Kidney (tissue), 14 donors: Measurements from ENCODE around the gene GTF2H4. TPM values are rescaled to one million over a fixed set of nuclear protein-coding genes. Genes with fewer than 3 reads are reported as not detected.

ENCODE experiments used
- DNase-seq, 5 donors: peaks; one replicate each; pipeline ENCODE4 v3.0.0-alpha.2; 2013 to 2020
- FAIRE-seq: peaks from 2 replicates; lab custom pipeline; 2012; peaks lifted over from hg19 to GRCh38; lab: Jason Lieb, UNC
- H3K27ac ChIP-seq, 2 donors: one replicate each; pipeline ENCODE4 v1.7.0; 2013; ENCODE audit warnings: low read depth in 2 of 2, low read length in 2 of 2, inconsistent platforms in 1 of 2
- H3K27me3 ChIP-seq: one replicate; pipeline ENCODE4 v1.7.1; 2013; ENCODE audit warnings: low read length, inconsistent platforms; ENCODE audit not compliant: control insufficient read depth, insufficient read depth
- H3K36me3 ChIP-seq, 3 donors: one replicate each; pipeline versions ENCODE4 v1.7.0 to v1.7.1; 2013; ENCODE audit warnings: low read length in 3 of 3, control low read depth in 1 of 3, inconsistent platforms in 1 of 3; ENCODE audit not compliant: insufficient read depth in 3 of 3, control insufficient read depth in 2 of 3
- H3K4me1 ChIP-seq, 3 donors: one replicate each; pipeline versions ENCODE4 v1.7.0 to v1.7.1; 2013; ENCODE audit warnings: low read length in 3 of 3, inconsistent platforms in 1 of 3, low read depth in 1 of 3; ENCODE audit not compliant: control insufficient read depth in 2 of 3, insufficient read depth in 2 of 3
- H3K4me3 ChIP-seq, 3 donors: one replicate each; pipeline versions ENCODE4 v1.7.0 to v1.8.1; 2013; ENCODE audit warnings: low read length in 3 of 3, control low read depth in 1 of 3, inconsistent platforms in 1 of 3
- H3K9ac ChIP-seq, 3 donors: one replicate each; pipeline versions ENCODE4 v1.7.0 to v1.7.1; 2013; ENCODE audit warnings: low read length in 3 of 3, control low read depth in 1 of 3, inconsistent platforms in 1 of 3
- H3K9me3 ChIP-seq, 3 donors: one replicate each; pipeline versions ENCODE4 v1.7.0 to v1.7.1; 2013; ENCODE audit warnings: low read length in 3 of 3, control low read depth in 1 of 3, inconsistent platforms in 1 of 3; ENCODE audit not compliant: control insufficient read depth in 2 of 3, insufficient read depth in 1 of 3
- intact Hi-C: fragments of 100-400 bp; cut with DNase I; formaldehyde crosslinking; loops from one replicate; pipeline ENCODE4 v1.11.1; 2022
- polyA plus RNA-seq: library from polyadenylated mRNA; stranded (reverse); fragments of 350-450 nt; fragmentation: Illumina TruSeq; extraction: RNeasy Lipid Tissue Mini Kit (QIAGEN cat#74804); gene quantifications from one replicate; pipeline ENCODE4 v1.2.3, GENCODE V29; 2014; ENCODE audit warnings: low read depth, low replicate concordance; ENCODE audit not compliant: insufficient read depth
- total RNA-seq: library from RNA; stranded (reverse); fragmentation: NEBNext Ultra II Directional; extraction: Animal tissue kit (Norgen Biotek cat#: 25700); gene quantifications from one replicate; pipeline ENCODE4 v1.2.1, GENCODE V29; 2021
- TF ChIP-seq, protein P1 (sequence below): IDR thresholded peaks from 3 replicates; pipeline ENCODE4 v1.5.1; 2012; ENCODE audit warnings: mild to moderate bottlenecking, moderate library complexity, borderline replicate concordance; ENCODE audit not compliant: insufficient read depth; ENCODE audit errors: extremely low read depth
- donor health status: control.
- donor health status: control.
- donor health status: control.
- donor health status: control.
- donor health status: control.
- donor health status: DM: yes; HTN: yes; CAD: no.
- donor health status: Normal renal cell carcinoma (clear cell type).

Gene GTF2H4
- total and polyA plus RNA-seq, 2 donors from 2014 or later: 20.9 to 39.3 TPM

DNA sequence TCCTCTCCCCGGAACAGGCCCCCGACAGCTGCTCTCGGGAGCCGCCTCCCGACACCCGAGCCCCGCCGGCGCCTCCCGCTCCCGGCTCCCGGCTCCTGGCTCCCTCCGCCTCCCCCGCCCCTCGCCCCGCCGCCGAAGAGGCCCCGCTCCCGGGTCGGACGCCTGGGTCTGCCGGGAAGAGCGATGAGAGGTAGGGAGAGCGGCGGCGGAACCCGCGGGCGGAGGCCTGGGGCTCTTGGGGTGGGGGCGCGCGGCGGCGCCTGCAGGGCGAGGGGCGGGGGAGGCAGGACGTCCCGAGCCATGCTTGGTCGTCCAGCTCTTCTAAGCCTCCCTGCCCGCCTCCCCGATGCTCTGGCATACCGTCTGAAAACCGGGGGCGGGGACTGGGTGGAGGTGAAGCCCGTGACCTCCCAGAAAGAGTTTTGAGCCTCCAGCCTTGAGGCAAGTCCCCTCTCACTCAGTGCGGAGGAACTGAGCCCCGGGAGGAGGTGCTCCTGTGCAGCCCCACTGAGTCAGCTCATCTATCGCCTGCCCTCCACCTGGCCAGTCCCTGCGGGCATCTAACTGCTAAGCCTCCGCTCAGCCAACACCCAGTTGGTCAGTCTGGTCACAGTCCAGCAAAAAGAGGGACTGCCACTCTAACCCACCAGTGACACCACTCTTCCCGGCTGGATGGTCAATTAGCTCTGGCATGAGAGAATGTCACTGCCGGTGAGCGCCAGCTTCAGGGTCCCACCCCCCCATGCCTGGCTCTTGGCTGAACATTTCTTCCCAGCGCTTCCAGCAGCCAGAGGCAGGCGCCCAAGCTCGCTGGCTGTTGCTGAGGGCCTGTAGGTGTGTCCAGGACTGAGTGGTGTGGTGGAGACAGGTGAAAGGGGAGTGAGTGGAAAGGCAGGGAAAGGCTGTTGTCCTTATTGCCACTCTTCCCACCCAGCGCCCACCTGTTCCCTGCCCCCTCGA lies 23.2 kb upstream of the GTF2H4 start:
- TF ChIP-seq, protein P1, sequence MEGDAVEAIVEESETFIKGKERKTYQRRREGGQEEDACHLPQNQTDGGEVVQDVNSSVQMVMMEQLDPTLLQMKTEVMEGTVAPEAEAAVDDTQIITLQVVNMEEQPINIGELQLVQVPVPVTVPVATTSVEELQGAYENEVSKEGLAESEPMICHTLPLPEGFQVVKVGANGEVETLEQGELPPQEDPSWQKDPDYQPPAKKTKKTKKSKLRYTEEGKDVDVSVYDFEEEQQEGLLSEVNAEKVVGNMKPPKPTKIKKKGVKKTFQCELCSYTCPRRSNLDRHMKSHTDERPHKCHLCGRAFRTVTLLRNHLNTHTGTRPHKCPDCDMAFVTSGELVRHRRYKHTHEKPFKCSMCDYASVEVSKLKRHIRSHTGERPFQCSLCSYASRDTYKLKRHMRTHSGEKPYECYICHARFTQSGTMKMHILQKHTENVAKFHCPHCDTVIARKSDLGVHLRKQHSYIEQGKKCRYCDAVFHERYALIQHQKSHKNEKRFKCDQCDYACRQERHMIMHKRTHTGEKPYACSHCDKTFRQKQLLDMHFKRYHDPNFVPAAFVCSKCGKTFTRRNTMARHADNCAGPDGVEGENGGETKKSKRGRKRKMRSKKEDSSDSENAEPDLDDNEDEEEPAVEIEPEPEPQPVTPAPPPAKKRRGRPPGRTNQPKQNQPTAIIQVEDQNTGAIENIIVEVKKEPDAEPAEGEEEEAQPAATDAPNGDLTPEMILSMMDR: no peak
- Histone ChIP-seq H3K27ac (peak overlapping the region; percentile 94 to 97), H3K9me3 (no peaks in the 10 kb centered on the region), H3K27me3 (no peaks in the 10 kb centered on the region), H3K4me3 (peak overlapping the region; percentile 60 to 85 (median 83)), H3K36me3 (peaks cover 3% of the 10 kb centered on the region in 3 donors), H3K9ac (peak overlapping the region; percentile 41 to 87 (median 78)), H3K4me1 (peaks cover 12 to 41% (median 23%) of the 10 kb centered on the region in 3 donors)
- peak; percentile 73 to 88 (median 86) for DNase-seq
- intact Hi-C loops: loop anchor here (10.0 kb wide), 1 partner anchor 150 kb away; no protein-coding TSS in a partner anchor
- no peak for FAIRE-seq

DNA sequence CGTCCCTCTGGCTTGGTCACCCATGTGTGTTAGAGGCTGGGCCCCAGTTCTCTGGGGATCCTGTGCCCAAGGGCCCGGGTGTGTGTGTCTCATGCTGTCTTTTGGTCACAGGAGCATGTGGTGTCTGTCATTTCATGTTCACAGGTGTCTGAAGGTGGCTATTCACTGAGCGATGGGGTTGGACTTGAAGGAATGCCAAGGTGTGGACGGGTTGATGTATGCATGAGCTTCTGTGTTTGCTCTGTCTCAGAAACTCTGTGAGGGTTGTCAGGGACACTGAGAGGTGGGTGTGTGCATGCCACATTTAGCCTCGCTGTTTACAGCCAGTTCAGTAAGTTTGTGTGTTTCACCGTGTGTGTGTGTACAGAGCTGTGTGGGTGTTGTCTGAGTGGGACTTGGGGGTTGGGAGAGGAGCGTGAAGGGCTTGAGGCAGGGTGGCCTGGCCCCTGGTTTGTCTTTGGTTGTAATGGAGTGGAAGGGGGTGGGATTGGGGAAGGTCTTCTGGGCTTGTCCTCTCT lies 22.5 kb upstream of the GTF2H4 start:
- TF ChIP-seq, protein P1: no peak
- H3K27ac ChIP-seq: peak overlapping the region; percentile 94 to 97

DNA sequence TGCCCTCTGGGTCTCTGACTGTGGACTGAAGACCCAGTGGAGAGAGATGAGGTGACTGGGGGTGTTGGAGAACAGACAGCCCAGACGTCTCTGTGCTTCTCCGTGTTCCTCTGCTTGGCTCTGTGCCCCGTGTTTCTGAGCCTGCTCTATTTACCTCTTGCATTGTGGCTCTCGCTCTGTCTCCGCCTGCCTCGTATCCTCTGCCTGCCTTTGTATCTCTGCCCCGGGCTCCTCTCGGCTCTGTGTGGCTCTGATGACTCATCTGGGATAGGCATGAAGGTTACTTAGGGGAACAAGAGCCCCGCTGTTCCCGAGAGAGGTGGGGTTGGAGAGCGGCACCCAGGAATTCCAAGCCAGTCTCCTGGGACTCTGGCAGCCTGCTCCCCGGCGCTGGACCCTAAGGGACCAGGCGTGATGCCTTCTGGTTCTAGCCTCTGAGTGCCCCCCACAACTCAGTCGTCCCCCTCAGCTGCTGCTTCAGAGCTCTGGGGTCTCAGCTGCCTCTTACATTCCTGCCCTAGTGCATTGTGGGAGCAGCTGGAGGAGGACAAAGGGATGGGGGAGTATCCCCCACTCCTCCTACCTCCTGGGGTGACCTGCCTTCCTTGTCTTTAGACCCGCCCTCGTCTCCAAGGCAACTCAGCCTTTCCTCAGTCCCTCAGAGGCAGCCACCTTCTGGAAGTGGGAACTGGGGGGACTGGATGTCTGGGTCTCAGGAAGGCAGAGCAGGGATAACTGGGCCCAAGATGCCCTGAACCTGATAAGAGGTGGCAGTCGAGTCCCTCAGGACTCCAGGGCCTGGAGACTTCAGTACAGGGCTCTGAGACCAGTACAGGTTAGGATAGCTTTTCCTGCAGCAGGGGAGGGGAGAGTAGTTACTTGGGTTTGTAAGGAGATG lies 21.8 kb upstream of the GTF2H4 start:
- DNase-seq (peak; percentile 74 to 96 (median 90)), FAIRE-seq (no peak)
- Histone ChIP-seq H3K4me1 (peaks cover 11 to 41% (median 23%) of the 10 kb centered on the region in 3 donors), H3K27ac (peak overlapping the region; percentile 94 to 97), H3K27me3 (no peaks in the 10 kb centered on the region), H3K36me3 (peaks cover 3 to 13% (median 8%) of the 10 kb centered on the region in 3 donors), H3K9me3 (no peaks in the 10 kb centered on the region), H3K9ac (peak overlapping the region; percentile 51 to 87 (median 78)), H3K4me3 (peak overlapping the region; percentile 60 to 85 (median 83))
- intact Hi-C loops: loop anchor here (10.0 kb wide), 1 partner anchor 151 kb away; no protein-coding TSS in a partner anchor
- TF ChIP-seq, protein P1: no peak

More for the DNA sequence above, 22.5 kb upstream of the GTF2H4 start:
- peak overlapping the region; percentile 60 to 85 (median 83) for H3K4me3 ChIP-seq
- H3K9ac ChIP-seq: peak overlapping the region in 2 of 3 donors; percentile 78 to 87
- intact Hi-C loops: loop anchor here (10.0 kb wide), 1 partner anchor 151 kb away; no protein-coding TSS in a partner anchor
- FAIRE-seq (no peak), DNase-seq (peak in 4 of 5 donors; percentile 34 to 71 (median 60))
- no peaks in the 10 kb centered on the region for H3K27me3 ChIP-seq
- no peaks in the 10 kb centered on the region for H3K9me3 ChIP-seq
- peaks cover 3 to 9% (median 5%) of the 10 kb centered on the region in 3 donors for H3K36me3 ChIP-seq
- peaks cover 12 to 41% (median 23%) of the 10 kb centered on the region in 3 donors for H3K4me1 ChIP-seq
